HepG2 (cell line): ENCODE data around the gene ATOSB. TPM values are rescaled to one million over a fixed set of nuclear protein-coding genes. Genes with fewer than 3 reads are reported as not detected.
A peak's percentile ranks its signal among the peaks of the same experiment; 100 is the strongest.

ENCODE experiments used
- ATAD3A ChIP-seq: sonication (generic); formaldehyde crosslinking; IDR thresholded peaks from 2 replicates; pipeline ENCODE4 v1.4.0; 2020; ENCODE audit warnings: missing genetic modification reagents
- ETV6 ChIP-seq: sonication (generic); formaldehyde crosslinking; conservative IDR thresholded peaks from 2 replicates; pipeline ENCODE4 v1.4.0; 2020; ENCODE audit warnings: missing genetic modification reagents
- GABPB1 ChIP-seq: IDR thresholded peaks from 2 replicates; pipeline ENCODE4 v1.6.1; 2016; ENCODE audit warnings: mild to moderate bottlenecking, missing genetic modification reagents, moderate library complexity, missing compliant biosample characterization
- HHEX ChIP-seq: IDR thresholded peaks from 2 replicates; pipeline ENCODE4 v1.6.1; 2016; ENCODE audit warnings: control low read depth
- MATR3 ChIP-seq: sonication (generic); formaldehyde crosslinking; IDR thresholded peaks from 2 replicates; pipeline ENCODE4 v1.4.0; 2020; ENCODE audit warnings: missing genetic modification reagents
- MLLT10 ChIP-seq: sonication (generic); formaldehyde crosslinking; IDR thresholded peaks from 2 replicates; pipeline ENCODE4 v1.4.0; 2020; ENCODE audit warnings: missing genetic modification reagents
- NCOA2 ChIP-seq: sonication (generic); formaldehyde crosslinking; IDR thresholded peaks from 2 replicates; pipeline ENCODE4 v1.8.0; 2022; ENCODE audit warnings: inconsistent platforms
- PAWR ChIP-seq: sonication (generic); formaldehyde crosslinking; IDR thresholded peaks from 2 replicates; pipeline ENCODE4 v1.4.0; 2020; ENCODE audit warnings: missing genetic modification reagents, mild to moderate bottlenecking, borderline replicate concordance
- PHF20 ChIP-seq: sonication (generic); formaldehyde crosslinking; IDR thresholded peaks from 2 replicates; pipeline ENCODE4 v1.5.0; 2020; ENCODE audit warnings: mild to moderate bottlenecking, missing genetic modification reagents
- PITX1 ChIP-seq: sonication (generic); formaldehyde crosslinking; IDR thresholded peaks from 2 replicates; pipeline ENCODE4 v1.5.1; 2020; ENCODE audit warnings: mild to moderate bottlenecking, missing genetic modification reagents
- RELA ChIP-seq: sonication (generic); formaldehyde crosslinking; IDR thresholded peaks from 2 replicates; pipeline ENCODE4 v1.4.0; 2020; ENCODE audit warnings: missing genetic modification reagents
- RFXAP ChIP-seq: sonication (generic); formaldehyde crosslinking; IDR thresholded peaks from 2 replicates; pipeline ENCODE4 v1.4.0; 2020; ENCODE audit warnings: missing genetic modification reagents, borderline replicate concordance
- ZIK1 ChIP-seq: sonication (generic); formaldehyde crosslinking; IDR thresholded peaks from 2 replicates; pipeline ENCODE4 v1.5.0; 2020; ENCODE audit warnings: mild to moderate bottlenecking, low read depth, missing genetic modification reagents, borderline replicate concordance
- ZNF121 ChIP-seq: sonication (generic); formaldehyde crosslinking; IDR thresholded peaks from 2 replicates; pipeline ENCODE4 v1.5.0; 2020; ENCODE audit warnings: mild to moderate bottlenecking, missing genetic modification reagents
- ZNF329 ChIP-seq: sonication (generic); formaldehyde crosslinking; IDR thresholded peaks from 2 replicates; pipeline ENCODE4 v1.9.0; 2021; ENCODE audit warnings: low read depth, mild to moderate bottlenecking, missing genetic modification reagents
- ZNF34 ChIP-seq: sonication (generic); formaldehyde crosslinking; IDR thresholded peaks from 2 replicates; pipeline ENCODE4 v1.4.0; 2020; ENCODE audit warnings: mild to moderate bottlenecking, missing genetic modification reagents, borderline replicate concordance
- polyA plus RNA-seq, 8 experiments: library from polyadenylated mRNA; depleted of rRNA in 3 of 8; stranded (reverse) in 7 of 8; unstranded in 1 of 8; fragments of >200 nt; fragmentation: Illumina TruSeq in 4 of 8; extraction: Trizol in 4 of 8; gene quantifications; 2 replicates each; pipeline versions ENCODE4 v1.2.1 to v1.2.3, GENCODE V29; 2011 to 2016; ENCODE audit warnings: low read depth in 4 of 8, missing spikeins in 1 of 8, mixed read lengths in 1 of 8; ENCODE audit not compliant: insufficient read depth in 1 of 8
- total RNA-seq, 5 experiments: library from RNA; depleted of rRNA; stranded (reverse); fragments of >200 nt; fragmentation: Illumina TruSeq; extraction: Trizol; gene quantifications; 2 replicates each; pipeline ENCODE4 v1.2.3, GENCODE V29; 2016; ENCODE audit warnings: low read depth in 1 of 5
- TF ChIP-seq, protein P1 (sequence below), 2 experiments: IDR thresholded peaks; 2 replicates each; pipeline ENCODE4 v1.6.1; 2011 to 2012; ENCODE audit warnings: low read length in 2 of 2, borderline replicate concordance in 1 of 2, low read depth in 1 of 2, mild to moderate bottlenecking in 1 of 2, moderate library complexity in 1 of 2
- TF ChIP-seq, protein P2 (sequence below): sonication (generic); formaldehyde crosslinking; IDR thresholded peaks from 2 replicates; pipeline ENCODE4 v1.4.0; 2020; ENCODE audit warnings: missing genetic modification reagents
- TF ChIP-seq, protein P3 (sequence below): IDR thresholded peaks from 2 replicates; pipeline ENCODE4 v1.6.1; 2016; ENCODE audit warnings: low read depth, borderline replicate concordance

Gene ATOSB
- total and polyA plus RNA-seq, 2 of the 13 experiments (the other 11 are each of a cell fraction or from before 2014, with no cell fraction given) = 1.9 to 6.4 TPM

DNA sequence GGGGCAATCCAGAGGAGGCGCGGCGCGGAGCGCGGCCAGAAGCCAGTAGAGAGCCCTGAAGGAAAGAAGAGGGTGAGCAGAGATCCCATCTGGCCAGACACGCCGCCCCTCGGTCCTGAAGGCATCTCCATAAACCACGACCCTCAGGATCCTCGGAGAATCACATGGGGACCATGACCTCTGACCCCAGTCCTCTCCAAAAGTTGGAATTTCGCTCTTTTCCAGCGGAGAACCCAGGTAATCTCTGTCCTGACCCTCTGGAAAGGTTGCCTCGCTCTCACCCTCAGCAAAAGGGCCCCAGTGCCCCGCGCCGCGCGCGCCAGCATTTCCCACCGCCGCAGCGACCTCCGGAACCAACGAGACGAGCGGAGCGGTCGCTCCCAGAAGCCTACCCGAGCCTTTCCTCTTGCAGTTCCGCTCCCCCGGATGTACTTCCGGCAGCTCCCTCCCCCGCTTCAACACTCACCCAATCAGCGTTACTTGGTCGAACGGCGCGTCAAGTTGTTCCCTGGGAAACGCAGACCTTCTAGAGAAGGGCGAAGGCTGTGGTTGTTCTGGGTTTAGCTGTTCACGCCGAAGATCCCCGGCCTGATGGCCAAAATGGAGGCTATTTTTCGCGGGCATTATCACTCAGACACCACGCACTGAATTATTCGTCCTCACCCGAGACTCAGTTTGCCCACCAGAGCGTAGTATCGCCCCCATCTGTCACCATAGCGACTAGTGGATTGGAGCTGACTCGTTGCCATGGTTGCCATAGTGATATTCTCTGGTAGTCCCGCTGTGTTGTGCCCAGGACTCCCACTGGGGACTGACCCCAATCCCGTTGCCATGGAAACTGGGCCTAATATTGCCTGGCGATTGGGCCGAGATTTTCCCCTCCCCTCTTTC lies 12.6 kb downstream of the ATOSB start, which contains the start of gene STOML2 (continued):
- TF ChIP-seq PHF20 = peak; percentile 98
- TF ChIP-seq, protein P1, sequence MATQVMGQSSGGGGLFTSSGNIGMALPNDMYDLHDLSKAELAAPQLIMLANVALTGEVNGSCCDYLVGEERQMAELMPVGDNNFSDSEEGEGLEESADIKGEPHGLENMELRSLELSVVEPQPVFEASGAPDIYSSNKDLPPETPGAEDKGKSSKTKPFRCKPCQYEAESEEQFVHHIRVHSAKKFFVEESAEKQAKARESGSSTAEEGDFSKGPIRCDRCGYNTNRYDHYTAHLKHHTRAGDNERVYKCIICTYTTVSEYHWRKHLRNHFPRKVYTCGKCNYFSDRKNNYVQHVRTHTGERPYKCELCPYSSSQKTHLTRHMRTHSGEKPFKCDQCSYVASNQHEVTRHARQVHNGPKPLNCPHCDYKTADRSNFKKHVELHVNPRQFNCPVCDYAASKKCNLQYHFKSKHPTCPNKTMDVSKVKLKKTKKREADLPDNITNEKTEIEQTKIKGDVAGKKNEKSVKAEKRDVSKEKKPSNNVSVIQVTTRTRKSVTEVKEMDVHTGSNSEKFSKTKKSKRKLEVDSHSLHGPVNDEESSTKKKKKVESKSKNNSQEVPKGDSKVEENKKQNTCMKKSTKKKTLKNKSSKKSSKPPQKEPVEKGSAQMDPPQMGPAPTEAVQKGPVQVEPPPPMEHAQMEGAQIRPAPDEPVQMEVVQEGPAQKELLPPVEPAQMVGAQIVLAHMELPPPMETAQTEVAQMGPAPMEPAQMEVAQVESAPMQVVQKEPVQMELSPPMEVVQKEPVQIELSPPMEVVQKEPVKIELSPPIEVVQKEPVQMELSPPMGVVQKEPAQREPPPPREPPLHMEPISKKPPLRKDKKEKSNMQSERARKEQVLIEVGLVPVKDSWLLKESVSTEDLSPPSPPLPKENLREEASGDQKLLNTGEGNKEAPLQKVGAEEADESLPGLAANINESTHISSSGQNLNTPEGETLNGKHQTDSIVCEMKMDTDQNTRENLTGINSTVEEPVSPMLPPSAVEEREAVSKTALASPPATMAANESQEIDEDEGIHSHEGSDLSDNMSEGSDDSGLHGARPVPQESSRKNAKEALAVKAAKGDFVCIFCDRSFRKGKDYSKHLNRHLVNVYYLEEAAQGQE (IDR thresholded peaks at IDR 0.05; ENCODE audit: borderline replicate concordance in 1 of 2, low read depth in 1 of 2, low read length in 2 of 2) = peak in 1 of 2 experiments; percentile 70; a peak in 1 of 4 replicates
- TF ChIP-seq, protein P2, sequence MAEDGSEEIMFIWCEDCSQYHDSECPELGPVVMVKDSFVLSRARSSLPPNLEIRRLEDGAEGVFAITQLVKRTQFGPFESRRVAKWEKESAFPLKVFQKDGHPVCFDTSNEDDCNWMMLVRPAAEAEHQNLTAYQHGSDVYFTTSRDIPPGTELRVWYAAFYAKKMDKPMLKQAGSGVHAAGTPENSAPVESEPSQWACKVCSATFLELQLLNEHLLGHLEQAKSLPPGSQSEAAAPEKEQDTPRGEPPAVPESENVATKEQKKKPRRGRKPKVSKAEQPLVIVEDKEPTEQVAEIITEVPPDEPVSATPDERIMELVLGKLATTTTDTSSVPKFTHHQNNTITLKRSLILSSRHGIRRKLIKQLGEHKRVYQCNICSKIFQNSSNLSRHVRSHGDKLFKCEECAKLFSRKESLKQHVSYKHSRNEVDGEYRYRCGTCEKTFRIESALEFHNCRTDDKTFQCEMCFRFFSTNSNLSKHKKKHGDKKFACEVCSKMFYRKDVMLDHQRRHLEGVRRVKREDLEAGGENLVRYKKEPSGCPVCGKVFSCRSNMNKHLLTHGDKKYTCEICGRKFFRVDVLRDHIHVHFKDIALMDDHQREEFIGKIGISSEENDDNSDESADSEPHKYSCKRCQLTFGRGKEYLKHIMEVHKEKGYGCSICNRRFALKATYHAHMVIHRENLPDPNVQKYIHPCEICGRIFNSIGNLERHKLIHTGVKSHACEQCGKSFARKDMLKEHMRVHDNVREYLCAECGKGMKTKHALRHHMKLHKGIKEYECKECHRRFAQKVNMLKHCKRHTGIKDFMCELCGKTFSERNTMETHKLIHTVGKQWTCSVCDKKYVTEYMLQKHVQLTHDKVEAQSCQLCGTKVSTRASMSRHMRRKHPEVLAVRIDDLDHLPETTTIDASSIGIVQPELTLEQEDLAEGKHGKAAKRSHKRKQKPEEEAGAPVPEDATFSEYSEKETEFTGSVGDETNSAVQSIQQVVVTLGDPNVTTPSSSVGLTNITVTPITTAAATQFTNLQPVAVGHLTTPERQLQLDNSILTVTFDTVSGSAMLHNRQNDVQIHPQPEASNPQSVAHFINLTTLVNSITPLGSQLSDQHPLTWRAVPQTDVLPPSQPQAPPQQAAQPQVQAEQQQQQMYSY (CRISPR knock-in tag) = no peak
- no peak; the same call in 1 of the 2 replicates for TF ChIP-seq PITX1 (CRISPR knock-in tag)
- peak; percentile 52; the same call in 1 of the 2 replicates for TF ChIP-seq ZNF329 (CRISPR knock-in tag)
- TF ChIP-seq MATR3 (CRISPR knock-in tag) = no peak
- TF ChIP-seq ZNF34 (CRISPR knock-in tag) = no peak
- TF ChIP-seq ZIK1 (CRISPR knock-in tag) = no peak
- TF ChIP-seq ATAD3A = no peak
- peak; percentile 92 for TF ChIP-seq RFXAP (CRISPR knock-in tag)
- peak; percentile 99 for TF ChIP-seq GABPB1 (CRISPR knock-in tag)
- peak; percentile 82; the same call in 1 of the 2 replicates for TF ChIP-seq ETV6 (CRISPR knock-in tag)
- TF ChIP-seq NCOA2 = peak; percentile 66
- no peak for TF ChIP-seq HHEX (CRISPR knock-in tag)
- no peak for TF ChIP-seq RELA (CRISPR knock-in tag)
- TF ChIP-seq, protein P3, sequence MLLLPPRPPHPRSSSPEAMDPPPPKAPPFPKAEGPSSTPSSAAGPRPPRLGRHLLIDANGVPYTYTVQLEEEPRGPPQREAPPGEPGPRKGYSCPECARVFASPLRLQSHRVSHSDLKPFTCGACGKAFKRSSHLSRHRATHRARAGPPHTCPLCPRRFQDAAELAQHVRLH = peak; percentile 68; the same call in 1 of the 2 replicates
- TF ChIP-seq MLLT10 (CRISPR knock-in tag) = no peak
- TF ChIP-seq PAWR (CRISPR knock-in tag) = no peak
- no peak for TF ChIP-seq ZNF121 (CRISPR knock-in tag)
